GM21717 (cell line): Measurements from ENCODE around the gene CTNNA1.

Experiments used
- ATAC-seq: cut with Tn5 transposase; IDR thresholded peaks from one replicate; pipeline ENCODE4 v1.9.1; 2021; ENCODE audit warnings: mild to moderate bottlenecking, moderate library complexity; ENCODE audit not compliant: unreplicated experiment

CTNNA1 gene

DNA sequence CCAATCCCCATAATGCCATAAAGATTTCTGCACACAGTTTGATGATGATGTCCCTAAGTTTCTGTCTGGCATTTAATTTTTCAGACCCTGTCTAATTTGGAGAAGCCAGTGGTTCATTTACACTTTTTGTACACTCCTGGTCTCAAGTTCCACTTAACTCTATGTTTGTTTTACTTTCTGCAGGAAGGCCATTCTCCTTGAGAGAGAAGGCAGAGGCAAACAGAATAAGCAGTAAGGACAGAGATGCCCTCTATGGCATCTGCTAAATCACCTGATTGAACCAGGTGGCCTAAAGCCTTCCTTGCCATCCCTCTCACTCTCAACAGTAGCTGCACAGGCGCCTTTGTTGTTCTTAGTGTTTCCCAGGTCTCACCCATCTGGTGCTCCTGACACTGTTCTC is 208.0 kb downstream of the CTNNA1 start:
- no peak for ATAC-seq

DNA sequence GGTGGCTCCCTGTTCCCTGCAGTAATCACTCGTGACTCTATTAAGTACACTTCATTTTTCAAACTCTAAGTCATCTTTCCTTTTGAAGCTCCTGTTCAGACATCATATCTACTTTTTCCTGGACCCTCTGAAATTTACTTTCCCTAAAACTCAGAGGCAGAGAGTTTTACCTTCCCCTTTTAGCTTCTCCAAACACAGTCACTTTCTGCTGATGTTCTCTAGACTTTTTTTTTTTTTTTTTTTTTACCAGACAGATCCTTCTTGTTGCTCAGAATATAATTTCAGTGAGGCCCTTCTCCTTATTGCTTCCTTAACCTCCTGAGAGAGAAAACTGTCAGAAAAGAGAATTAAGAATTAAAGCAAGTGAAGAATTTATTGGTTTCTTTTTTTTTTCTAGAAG is 208.5 kb downstream of the CTNNA1 start:
- no peak for ATAC-seq

DNA sequence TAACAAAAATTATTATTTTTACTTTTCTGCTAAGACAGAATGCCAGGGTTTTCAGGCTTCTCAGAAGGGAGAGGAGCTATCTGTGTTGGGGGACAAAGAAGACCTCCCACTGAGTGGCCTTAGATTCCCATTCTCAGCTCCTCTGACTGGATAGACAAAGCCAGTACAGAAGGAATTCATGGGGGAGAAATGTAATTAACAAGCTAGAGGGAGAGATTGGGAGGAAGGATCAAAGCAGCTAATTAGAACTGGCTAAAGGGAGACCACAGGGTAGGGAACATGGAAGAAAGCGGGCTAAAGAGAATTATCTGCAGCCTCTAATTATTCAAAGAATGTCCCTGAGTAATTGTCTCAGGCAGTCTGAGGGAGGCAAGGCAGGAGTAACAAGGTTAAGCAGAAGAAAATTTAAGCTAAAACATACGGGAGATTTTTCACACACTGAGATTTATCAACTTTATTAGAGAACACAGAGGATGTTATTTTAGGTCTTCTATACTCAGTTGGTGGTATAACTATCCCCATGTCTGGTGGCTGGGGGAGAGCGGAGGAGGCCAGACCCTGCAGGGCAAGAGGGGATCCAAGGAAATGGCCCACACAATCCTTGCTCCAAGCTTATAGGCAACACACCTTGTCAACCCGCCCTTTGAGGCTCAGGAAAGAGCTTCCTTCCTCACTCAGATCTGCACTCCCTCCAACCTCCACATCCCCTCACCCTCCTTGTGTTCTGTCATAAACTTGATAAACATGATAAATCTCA is 209.6 kb downstream of the CTNNA1 start:
- ATAC-seq, result no peak

DNA sequence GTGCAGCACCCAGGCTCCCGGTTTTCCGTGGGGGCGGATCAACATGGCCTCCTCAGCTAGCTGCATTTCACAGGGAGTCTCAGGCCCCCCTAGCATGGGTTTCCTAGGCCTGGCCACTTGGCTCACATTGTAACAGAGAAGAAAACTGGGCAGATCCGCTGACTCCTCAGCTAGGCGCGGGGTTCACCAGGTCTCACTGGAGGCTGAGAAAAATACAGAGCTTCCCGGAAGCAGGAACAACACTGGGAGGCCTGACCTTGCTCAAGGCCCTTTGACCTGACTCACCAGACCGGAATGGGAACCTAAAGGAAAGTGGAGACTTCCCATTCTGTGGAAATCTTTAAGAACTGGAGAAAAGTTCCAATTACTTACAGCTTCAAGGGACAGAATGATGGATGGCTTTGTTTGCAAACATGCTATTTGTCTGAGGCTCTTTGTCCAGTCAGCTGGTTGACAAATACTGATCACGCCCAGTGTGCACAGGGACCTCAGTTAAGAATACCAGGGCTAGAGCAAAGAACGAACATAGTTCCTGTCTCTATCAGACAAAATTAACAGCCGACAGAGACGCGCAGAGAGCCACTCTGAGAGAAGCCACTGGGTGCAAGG is 210.6 kb downstream of the CTNNA1 start:
- ATAC-seq, result no peak

DNA sequence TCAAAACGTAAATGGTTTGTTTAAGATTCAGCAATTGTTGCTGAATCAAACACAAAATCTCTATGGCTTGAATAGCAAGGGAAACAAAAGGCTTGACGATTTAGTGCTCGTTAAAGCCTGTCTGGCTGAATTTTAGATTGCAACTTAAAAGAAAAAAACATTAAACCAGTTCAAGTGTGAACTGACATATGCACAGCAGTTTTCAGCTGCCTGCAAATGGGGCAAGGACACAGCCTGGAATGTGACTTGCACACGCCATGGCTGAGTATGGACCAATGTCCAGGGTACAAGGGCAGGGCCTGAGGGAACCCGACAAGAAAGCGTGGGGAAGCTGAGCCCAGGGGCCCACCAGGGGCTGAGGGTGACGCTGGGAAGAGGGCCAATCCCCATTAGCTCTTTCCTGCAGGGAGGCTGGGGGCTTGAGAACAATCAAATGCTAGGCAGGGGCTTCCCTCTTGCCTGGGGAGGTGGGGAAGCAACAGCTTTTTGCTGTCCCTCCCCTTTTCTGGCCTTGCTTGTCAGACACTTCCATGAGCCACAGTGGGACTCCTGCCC is 211.5 kb downstream of the CTNNA1 start:
- ATAC-seq, result no peak

DNA sequence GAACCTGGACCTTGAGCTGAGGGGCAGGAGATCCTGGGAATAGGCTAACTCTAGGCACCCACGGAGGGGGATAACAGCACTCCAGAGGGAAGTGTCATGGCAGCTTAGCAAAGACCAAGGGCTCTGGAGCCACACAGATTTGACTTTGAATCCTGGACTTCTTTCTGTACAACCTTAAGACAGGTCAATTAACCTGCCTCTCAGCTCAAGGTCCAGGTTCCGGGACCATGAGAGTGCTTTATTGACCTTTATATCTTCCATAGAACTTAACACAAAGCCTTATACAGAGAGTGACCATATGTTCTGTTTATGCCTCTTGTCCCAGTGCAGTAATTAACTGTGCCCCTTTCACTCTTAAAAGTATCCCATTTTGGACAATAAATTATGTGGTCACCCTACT is 212.4 kb downstream of the CTNNA1 start:
- no peak for ATAC-seq

DNA sequence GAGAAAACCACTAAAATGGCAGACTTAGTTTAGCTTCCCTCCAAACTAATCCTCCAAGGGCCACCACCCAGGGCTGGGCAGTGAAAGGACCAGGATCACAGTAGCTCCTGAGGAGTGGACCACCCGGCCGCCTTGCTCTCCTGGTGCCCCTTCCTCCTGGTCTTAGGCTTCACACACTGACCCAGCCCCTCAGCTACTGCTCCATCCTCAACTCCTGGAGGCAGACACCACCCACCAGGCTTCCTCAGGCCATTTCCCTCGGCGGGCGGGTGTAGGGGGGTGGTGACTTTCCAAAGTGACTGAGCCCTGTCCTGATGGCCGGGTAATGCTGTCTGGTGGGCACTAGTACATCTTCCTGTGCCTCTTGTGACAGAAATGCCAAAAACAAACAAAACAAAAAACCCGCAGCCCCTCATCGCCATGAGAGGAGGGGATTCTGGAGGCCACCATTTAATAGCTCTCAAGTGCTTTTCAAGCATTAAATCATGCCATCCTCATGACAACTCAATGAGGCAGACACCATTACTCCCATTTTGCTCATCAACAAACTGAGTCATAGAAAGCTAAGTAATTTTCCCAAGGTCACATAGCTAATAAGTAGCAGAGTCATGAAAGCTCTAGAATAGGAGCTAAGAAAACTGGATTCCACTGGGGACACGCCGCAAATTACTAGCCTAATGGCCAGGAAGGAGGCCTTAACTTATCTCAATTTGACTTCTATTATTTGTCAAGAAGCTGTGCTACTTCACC is 213.2 kb downstream of the CTNNA1 start:
- no peak for ATAC-seq

DNA sequence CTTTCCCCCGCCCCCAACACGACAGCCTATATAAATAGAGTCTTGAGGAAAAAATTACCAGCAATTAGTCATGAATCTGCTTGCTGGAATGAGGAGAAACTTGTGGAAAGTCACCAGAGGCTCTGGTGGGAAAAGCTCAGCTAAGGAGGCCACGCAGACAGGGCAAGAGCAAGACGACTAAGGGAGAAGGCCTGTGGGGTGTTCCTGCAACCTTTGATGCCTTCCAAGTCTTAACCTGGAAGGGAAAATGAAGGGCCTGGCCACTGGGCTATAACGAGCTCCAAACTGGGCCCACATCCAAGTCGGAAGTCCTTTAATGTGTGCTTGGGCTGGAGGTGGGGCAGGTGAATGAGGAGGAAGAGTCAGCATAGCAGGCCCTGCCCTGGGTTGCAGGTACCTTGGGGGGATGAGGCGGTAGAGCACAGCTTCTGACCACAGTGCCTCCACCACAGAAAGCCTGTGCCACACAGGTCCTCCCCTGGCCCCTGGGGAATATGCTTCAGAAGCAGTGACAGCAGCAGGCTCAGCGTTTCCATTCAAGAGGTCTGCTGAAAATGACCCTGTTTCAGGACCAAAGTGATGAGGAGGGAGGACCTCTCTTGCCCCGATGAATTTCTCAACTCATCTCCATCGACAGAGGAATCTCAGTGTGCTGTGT is 214.7 kb downstream of the CTNNA1 start:
- ATAC-seq, result no peak

DNA sequence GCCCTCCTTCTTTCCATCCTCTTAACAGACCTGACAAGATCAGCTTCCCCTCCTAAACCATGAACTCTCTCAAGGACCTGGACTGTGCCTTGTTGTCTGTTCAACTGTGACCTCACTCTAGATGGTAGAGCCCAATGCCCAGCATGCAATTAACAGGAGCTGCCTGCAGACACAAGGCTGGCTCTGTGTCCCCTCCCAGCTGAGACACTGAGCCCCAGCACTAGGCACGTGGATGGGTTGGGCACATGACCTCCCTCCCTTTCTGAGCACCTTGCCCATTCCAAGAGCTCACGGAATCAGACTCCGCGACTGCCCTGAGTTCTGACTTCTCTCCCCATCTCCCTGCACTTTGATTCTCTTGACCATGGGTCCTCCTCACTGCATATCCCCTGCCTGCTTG is 215.4 kb downstream of the CTNNA1 start:
- no peak for ATAC-seq

DNA sequence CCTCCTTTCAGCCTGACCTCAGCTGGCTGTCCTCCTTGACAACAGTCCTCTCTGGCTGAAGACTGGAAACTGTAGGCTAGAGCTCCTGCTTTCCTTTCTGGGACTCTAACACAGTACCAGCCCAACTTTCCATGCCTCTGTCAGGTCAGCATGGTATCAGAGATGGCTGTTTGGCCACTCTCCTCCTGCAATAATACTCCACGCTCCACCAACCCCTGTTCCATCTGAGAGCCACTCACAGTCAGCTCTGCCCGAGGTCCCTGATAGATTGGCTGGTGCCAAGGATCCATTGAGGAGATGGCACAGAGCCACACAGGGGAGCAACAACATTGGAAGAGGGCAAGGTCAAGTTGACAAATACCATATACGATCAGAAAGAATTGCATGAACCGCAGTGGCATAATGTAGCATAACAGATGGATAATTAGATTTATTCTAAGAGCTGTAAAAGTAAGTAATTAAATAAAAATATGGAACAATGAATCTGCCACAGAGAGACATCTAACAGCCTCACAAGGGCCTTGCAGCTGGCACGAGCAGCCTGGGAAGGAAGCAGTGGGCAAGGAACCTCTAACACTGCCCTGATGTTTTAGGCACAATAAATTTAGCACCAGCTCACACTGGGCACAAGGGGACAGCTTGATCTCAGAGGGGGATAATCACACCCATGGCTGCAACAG is 216.2 kb downstream of the CTNNA1 start:
- ATAC-seq, result no peak

DNA sequence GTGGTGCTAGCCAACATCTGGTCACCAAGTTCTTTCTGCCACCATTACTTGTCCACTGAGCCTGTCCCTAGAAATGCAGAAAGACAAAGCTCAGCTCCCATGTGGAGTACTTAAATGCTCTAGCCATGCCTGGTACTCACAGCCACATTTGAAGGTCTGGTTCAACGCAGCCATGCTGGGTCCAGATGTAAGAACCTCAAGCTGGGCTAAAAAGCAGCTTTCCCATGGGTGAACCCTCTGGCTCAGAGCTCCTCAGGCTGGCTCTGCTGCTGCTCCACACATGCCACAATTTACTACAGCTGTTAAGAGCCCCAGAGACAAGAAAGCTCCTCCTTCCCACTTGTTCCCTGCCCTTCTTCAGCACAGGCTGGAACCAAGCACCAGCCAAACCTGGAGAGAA is 219.0 kb downstream of the CTNNA1 start:
- ATAC-seq, result no peak

DNA sequence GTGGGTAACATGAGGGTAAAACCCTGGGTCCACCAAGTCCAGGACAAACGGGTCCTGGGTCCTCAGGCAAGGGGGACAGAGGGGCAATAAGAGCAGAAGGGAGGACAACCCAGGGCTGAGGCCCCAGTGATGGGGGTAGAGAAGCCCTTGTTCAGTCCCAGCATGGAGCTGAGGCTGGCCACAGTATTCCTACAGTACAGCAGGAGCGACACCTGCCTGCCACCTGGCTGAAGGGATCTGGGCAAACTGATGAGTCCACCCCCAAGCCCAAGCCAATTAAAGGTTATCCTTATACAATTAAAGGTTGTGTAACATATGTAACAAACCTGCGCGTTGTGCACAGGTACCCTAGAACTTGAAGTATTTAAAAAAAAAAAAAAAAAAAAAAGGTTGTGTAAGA is 219.6 kb downstream of the CTNNA1 start:
- ATAC-seq, result no peak

DNA sequence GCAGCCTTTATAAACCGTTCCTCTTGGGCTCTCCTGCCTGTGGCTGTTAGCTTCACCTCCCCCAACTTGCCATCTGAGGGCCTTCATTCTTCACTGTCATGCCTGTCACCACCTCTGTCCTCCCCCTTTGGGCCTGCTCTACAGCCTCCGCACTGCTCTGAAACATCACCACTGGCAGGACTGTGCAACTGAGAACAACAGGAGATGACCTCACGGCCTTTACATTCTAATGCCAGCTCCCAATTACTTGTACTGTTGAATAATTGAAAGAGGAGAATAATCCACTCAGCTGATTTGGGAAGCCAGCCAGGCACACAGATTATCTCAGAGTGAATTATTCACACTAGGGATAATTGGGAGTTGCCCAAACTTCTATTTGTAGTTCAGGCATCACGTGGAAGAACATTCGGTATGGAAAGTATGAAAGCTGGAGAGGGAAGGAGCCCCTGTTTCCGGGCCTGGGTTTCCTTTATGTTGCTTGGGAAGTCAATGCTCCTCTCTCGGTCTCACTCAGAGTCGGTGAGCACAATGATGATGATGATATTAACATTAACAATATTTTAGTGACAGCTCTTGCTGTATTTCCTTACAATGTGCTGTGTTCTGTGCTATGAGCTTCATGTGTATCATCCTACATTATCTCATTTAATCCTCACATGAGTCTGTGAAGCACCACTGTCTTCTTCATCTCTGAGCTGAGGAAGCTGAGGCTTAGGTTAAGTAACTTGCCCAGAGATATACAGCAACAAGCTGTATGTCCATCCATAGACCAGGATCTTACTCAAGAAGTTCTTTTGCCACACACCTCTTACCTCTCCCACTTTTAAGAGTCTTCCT is 221.2 kb downstream of the CTNNA1 start:
- ATAC-seq, result no peak

DNA sequence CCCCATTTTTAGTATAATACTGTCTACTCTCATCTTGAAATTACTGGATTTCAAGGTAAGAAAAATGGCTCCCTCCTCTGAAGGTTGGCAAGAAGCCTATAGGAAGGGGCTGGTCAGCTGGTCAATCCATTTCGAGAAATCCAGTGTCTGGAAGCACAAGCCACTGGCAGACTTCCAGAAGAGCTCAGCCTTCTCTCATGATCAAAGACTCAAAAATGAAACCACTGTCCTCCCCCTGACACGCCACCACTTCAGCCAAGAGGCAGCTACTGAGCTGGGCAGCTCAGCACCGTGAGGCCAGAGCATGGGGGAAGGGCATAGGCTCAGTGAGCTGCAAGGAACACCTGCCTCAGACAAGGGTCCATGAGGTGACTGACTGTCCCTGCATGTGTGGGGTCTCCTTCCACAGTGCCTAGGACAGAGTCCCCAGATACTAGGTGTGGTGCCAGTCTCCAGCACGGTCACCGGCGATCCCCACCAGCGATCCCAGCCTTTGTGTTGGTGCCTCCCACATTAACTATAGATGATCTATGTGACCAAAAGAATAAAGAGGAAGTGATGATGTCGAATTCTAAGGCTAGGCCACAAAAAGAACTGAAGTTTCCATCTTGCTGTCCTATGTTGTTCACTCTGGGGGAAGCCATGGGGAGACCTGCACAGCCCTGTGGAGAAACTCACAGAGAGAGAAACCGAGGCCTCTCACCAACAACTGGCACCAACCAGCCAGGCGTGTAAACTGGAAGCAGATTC is 222.0 kb downstream of the CTNNA1 start:
- no peak for ATAC-seq

DNA sequence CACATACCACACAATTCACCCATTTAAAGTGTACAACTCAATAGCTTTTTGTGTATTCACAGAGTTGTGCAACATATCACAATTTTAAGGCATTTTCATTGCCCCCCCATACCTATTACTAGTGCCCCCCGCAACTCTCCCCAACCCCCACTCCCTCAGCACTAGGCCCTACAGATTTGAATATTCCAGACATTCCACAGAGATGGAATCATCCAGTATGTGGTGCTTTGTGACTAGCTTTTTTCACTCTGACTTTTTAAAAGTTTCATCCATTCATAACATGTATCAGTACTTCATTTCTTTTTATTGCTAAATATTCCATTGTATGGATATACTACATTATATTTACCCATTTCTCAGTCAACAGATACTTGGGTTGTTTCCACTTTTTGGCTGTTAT is 224.9 kb downstream of the CTNNA1 start:
- no peak for ATAC-seq

DNA sequence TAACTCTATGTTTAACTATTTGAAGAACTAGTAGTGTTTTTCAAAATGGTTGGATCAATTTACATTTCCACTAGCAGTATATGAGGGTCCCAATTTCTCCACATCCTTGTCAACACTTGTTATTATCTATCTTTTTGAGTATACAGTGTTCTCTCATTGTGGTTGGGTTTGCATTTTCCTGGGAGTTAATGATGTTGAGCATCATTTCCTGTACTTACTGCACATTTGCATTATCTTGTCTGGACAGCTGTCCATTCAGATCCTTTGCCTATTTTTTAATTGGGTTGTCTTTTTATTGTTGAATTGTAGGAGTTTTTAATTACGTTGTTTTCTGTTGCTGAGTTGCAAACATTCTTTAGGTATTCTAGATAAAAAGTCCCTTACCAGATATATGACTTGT is 225.4 kb downstream of the CTNNA1 start:
- ATAC-seq, result no peak

DNA sequence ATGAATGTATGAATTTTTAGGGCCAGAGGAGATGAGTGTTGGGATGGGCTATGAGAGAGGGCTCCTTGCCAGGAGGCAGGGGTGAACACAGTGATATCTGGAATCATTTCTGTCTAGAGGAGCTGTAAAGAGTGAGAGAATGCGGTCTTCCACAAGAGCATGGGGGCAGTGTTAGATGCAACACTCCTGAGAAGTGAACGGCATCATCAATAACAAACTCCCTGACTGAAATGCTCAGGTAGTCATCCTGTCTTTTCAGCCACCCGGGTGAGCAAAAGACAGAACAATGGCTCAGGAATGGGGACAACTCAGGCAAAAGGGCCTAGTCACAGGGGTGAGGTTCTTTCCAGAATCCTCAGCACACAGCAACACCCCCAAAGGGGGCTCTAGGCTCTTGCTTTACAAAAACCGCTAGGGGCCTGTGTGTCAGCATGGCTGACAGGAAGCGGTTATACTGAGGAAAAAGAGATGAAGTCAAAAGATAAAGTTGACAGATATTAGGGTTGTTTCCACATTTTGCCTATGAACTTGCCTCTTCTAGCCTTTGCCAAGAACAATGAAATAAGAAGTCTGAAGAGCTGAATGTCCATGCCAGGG is 226.6 kb downstream of the CTNNA1 start:
- no peak for ATAC-seq

DNA sequence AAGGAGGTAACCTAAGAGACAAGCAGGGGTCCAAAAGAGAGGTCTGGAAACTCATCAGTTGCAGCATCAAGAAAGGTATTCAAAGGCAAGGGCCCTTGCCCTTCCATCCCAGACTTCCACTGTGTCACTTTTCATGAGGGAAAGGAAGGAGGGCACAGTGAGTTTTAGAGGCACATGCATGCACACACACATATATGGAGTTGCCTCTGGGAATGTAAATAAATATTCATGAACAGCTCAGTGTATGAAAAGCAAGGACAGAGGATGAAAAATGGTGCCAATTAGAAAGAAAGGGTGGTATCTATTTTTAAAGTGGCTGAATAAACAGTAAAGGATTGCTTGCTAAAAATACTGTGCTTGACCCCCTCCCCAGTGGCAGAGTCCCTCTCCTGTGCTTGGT is 227.2 kb downstream of the CTNNA1 start:
- no peak for ATAC-seq

DNA sequence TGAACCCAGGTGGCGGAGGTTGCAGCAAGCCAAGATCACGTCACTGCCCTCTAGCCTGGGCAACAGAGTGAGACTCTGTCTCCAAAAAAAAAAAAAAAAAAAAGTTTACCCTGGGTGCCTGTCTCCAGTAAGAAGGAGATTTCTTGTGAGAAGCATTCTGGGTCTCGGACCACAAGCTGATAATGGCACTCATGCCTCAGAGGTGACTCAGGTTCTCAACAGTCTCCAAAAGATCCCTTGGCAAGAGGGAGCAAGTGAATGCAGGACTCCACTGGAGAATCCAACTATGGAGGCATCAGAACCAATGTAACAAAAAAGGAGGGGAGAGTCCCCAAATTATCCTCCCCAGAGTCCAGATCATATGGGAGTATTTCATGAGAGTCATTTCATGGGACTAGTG is 227.9 kb downstream of the CTNNA1 start:
- ATAC-seq, result no peak
